Omental fat pad (tissue), 4 donors: ENCODE data around the gene TUSC2. TPM values are rescaled to one million over a fixed set of nuclear protein-coding genes. Genes with fewer than 3 reads are reported as not detected.

Source experiments
- ATAC-seq: fragments of 150-250 bp; one replicate; pipeline ENCODE4 v1.9.1; 2016; ENCODE audit warnings: mild to moderate bottlenecking, moderate library complexity; ENCODE audit not compliant: low FRiP score
- DNase-seq: peaks from one replicate; pipeline ENCODE4 v3.0.0-alpha.2; 2019; ENCODE audit warnings: low spot score
- CTCF ChIP-seq, 3 donors: fragments of 450-650 bp; IDR thresholded peaks; one replicate each; pipeline ENCODE4 v1.5.1; 2016 to 2017; ENCODE audit warnings: antibody characterized with exemption in 3 of 3, mild to moderate bottlenecking in 3 of 3, moderate library complexity in 2 of 3
- total RNA-seq, 4 donors: library from RNA; depleted of rRNA; stranded (reverse); fragments of >200 nt; gene quantifications; one replicate each; pipeline ENCODE4 v1.1.0, GENCODE V29; 2016

Gene TUSC2
- total RNA-seq, 4 donors from 2014 or later, result 13.7 to 28.8 (median 22.8) TPM

GRCh38 chr3:50359760-50360110 lies 31.7 kb upstream of the TUSC2 start:
- DNase-seq, result no peak
- ATAC-seq, result no peak

GRCh38 chr3:50358911-50359759 lies 31.1 kb upstream of the TUSC2 start, which contains the start of gene TMEM115:
TSS of gene TMEM115 (minus strand) at chr3:50359521. CDS start at chr3:50359063, 458 bp downstream.
- peak; percentile 97 for ATAC-seq
- DNase-seq, result peak; percentile 80
- TF ChIP-seq CTCF (IDR thresholded peaks at IDR 0.05), result no peak

More at GRCh38 chr3:50359760-50360110, 31.7 kb upstream of the TUSC2 start:
- TF ChIP-seq CTCF (IDR thresholded peaks at IDR 0.05), result no peak

- ATAC-seq (no peak), DNase-seq (no peak)
- TF ChIP-seq CTCF (IDR thresholded peaks at IDR 0.05), result no peak
Observed at GRCh38 chr3:50358355-50358910, 30.4 kb upstream of the TUSC2 start.

- no peak for TF ChIP-seq CTCF (IDR thresholded peaks at IDR 0.05)
- ATAC-seq (no peak), DNase-seq (no peak)
Observed at GRCh38 chr3:50357481-50357880, 29.5 kb upstream of the TUSC2 start.

- ATAC-seq, result no peak
- no peak for TF ChIP-seq CTCF (IDR thresholded peaks at IDR 0.05)
Observed at GRCh38 chr3:50356553-50356952, 28.5 kb upstream of the TUSC2 start.

GRCh38 chr3:50355829-50356552 lies 28.0 kb upstream of the TUSC2 start:
- no peak for DNase-seq
- no peak for ATAC-seq
- TF ChIP-seq CTCF (IDR thresholded peaks at IDR 0.05), result no peak

More at GRCh38 chr3:50356553-50356952, 28.5 kb upstream of the TUSC2 start:
- DNase-seq, result no peak
